IMR-90 (cell line): ENCODE data around the gene NF1. TPM values are rescaled to one million over a fixed set of nuclear protein-coding genes. Genes with fewer than 3 reads are reported as not detected.
"Not testable (repeated sequence)": the region's sequence is repeated elsewhere in the genome, so short reads cannot be mapped to it uniquely, and the experiment has no call there.

Source experiments
- ATAC-seq: fragments of 200-7000 bp; cut with Tn5 transposase; 2 replicates; pipeline ENCODE4 v1.9.1; 2020; ENCODE audit warnings: low read depth, mild to moderate bottlenecking, moderate library complexity
- BruUV-seq: library from RNA; stranded (reverse); fragments of 400-500 nt; replicated peaks from 2 replicates; lab custom pipeline; 2021; lab: Mats Ljungman, UMichigan
- CTCF ChIA-PET: fragments of 300-600 bp; formaldehyde crosslinking; extraction: SDS; loops from one replicate; lab custom pipeline; 2021; ENCODE audit warnings: antibody characterized with exemption; lab: Yijun Ruan, JAX
- POLR2A ChIA-PET: fragments of 300-600 bp; sonication (Branson Sonifier 250); formaldehyde crosslinking; loops from one replicate; lab custom pipeline; 2022; ENCODE audit warnings: antibody characterized with exemption; ENCODE audit not compliant: unreplicated experiment; lab: Charles Lee
- DNase-seq: peaks from one replicate; pipeline ENCODE4 v3.0.0; 2013
- H2AFZ ChIP-seq: replicated peaks from 2 replicates; pipeline ENCODE3; 2013; ENCODE audit warnings: low read length, mild to moderate bottlenecking; ENCODE audit not compliant: poor library complexity
- H2AK5ac ChIP-seq: 2 replicates; pipeline ENCODE4 v1.6.1; 2013; ENCODE audit warnings: low read depth, low read length, inconsistent platforms
- H2AK9ac ChIP-seq: replicated peaks from 2 replicates; pipeline ENCODE3; 2013; ENCODE audit warnings: mild to moderate bottlenecking, low read depth, low read length, moderate library complexity; ENCODE audit not compliant: poor library complexity
- H2BK120ac ChIP-seq: 2 replicates; pipeline ENCODE4 v1.6.1; 2013; ENCODE audit warnings: low read depth, low read length, inconsistent platforms
- H2BK15ac ChIP-seq: 3 replicates; pipeline ENCODE4 v1.6.1; 2013; ENCODE audit warnings: low read depth, low read length, inconsistent platforms
- H2BK20ac ChIP-seq: 2 replicates; pipeline ENCODE4 v1.6.1; 2013; ENCODE audit warnings: low read depth, mild to moderate bottlenecking, inconsistent platforms, low read length, moderate library complexity
- H2BK5ac ChIP-seq: 2 replicates; pipeline ENCODE4 v1.6.1; 2013; ENCODE audit warnings: mild to moderate bottlenecking, low read depth, low read length, inconsistent platforms; ENCODE audit not compliant: poor library complexity, severe bottlenecking
- H3K14ac ChIP-seq: replicated peaks from 2 replicates; pipeline ENCODE4 v1.6.1; 2013; ENCODE audit warnings: low read depth, low read length, inconsistent platforms
- H3K18ac ChIP-seq: 2 replicates; pipeline ENCODE4 v1.6.1; 2013; ENCODE audit warnings: low read depth, low read length, control low read depth
- H3K23ac ChIP-seq: 2 replicates; pipeline ENCODE4 v1.6.1; 2013; ENCODE audit warnings: low read depth, low read length, inconsistent platforms
- H3K27ac ChIP-seq: 2 replicates; pipeline ENCODE4 v1.5.1; 2013; ENCODE audit warnings: mild to moderate bottlenecking, control low read depth, low read length; ENCODE audit not compliant: insufficient read depth
- H3K27me3 ChIP-seq: 2 replicates; pipeline ENCODE4 v1.6.1; 2013; ENCODE audit warnings: low read length; ENCODE audit not compliant: control insufficient read depth, insufficient read depth
- H3K36me3 ChIP-seq: 2 replicates; pipeline ENCODE4 v1.6.1; 2013; ENCODE audit warnings: low read length, mixed read lengths; ENCODE audit not compliant: control insufficient read depth, insufficient read depth
- H3K4ac ChIP-seq: 2 replicates; pipeline ENCODE4 v1.6.1; 2013; ENCODE audit warnings: low read depth, low read length, inconsistent platforms
- H3K4me1 ChIP-seq: 2 replicates; pipeline ENCODE4 v1.6.1; 2013; ENCODE audit warnings: low read length, mixed read lengths; ENCODE audit not compliant: control insufficient read depth, insufficient read depth
- H3K4me2 ChIP-seq: 2 replicates; pipeline ENCODE4 v1.6.1; 2013; ENCODE audit warnings: low read depth, mild to moderate bottlenecking, control low read depth, low read length, moderate library complexity
- H3K4me3 ChIP-seq: 2 replicates; pipeline ENCODE4 v1.5.1; 2013; ENCODE audit warnings: low read depth, mild to moderate bottlenecking, control low read depth, low read length, moderate library complexity; ENCODE audit not compliant: insufficient read depth
- H3K56ac ChIP-seq: 2 replicates; pipeline ENCODE4 v1.6.1; 2013; ENCODE audit warnings: low read length, inconsistent platforms; ENCODE audit not compliant: insufficient read depth; ENCODE audit errors: extremely low read depth
- H3K79me1 ChIP-seq, 2 experiments: 2 replicates each; pipeline ENCODE4 v1.6.1; 2013; ENCODE audit warnings: low read length in 2 of 2, inconsistent platforms in 1 of 2, low read depth in 1 of 2
- H3K9ac ChIP-seq: 2 replicates; pipeline ENCODE4 v1.6.1; 2013; ENCODE audit warnings: low read depth, low read length, control low read depth
- H3K9me1 ChIP-seq: 2 replicates; pipeline ENCODE4 v1.6.1; 2013; ENCODE audit warnings: low read length, inconsistent platforms; ENCODE audit not compliant: insufficient read depth
- H3K9me3 ChIP-seq: 2 replicates; pipeline ENCODE4 v1.6.1; 2013; ENCODE audit warnings: low read length; ENCODE audit not compliant: control insufficient read depth, insufficient read depth
- H4K20me1 ChIP-seq: 2 replicates; pipeline ENCODE4 v1.6.1; 2013; ENCODE audit warnings: low read length, inconsistent platforms; ENCODE audit not compliant: insufficient read depth
- H4K5ac ChIP-seq: 2 replicates; pipeline ENCODE4 v1.6.1; 2013; ENCODE audit warnings: mild to moderate bottlenecking, low read depth, low read length, control low read depth
- H4K8ac ChIP-seq, 2 experiments: 2 replicates each; pipeline ENCODE4 v1.6.1; 2013; ENCODE audit warnings: low read depth in 2 of 2, low read length in 2 of 2, control low read depth in 1 of 2, inconsistent platforms in 1 of 2
- H4K91ac ChIP-seq: 2 replicates; pipeline ENCODE4 v1.6.1; 2013; ENCODE audit warnings: low read depth, low read length, inconsistent platforms; ENCODE audit not compliant: insufficient read depth
- WGBS, 2 experiments: methylation state at CpG; one replicate each; pipeline versions ENCODE4 v1.1.5 to v1.1.7; 2013; ENCODE audit warnings: missing lambda C conversion rate in 2 of 2; ENCODE audit not compliant: insufficient read length in 1 of 2; ENCODE audit errors: extremely low coverage in 2 of 2; 5-methylcytosine and 5-hydroxymethylcytosine counted together
- dilution Hi-C: fragments of 300-500 bp; cut with HindIII; formaldehyde crosslinking; loops from one replicate; pipeline ENCODE4 v1.14.3; 2018; ENCODE audit warnings: low sequenced_read_pairs; ENCODE audit not compliant: unreplicated experiment
- in situ Hi-C: fragments of 300-500 bp; cut with MboI; formaldehyde crosslinking; loops from 3 replicates; pipeline ENCODE4 v1.14.3; 2019; ENCODE audit warnings: low sequenced_read_pairs, inconsistent platforms, mixed read lengths
- intact Hi-C: fragments of 100-400 bp; cut with micrococcal nuclease; formaldehyde crosslinking; loops from 2 replicates; pipeline ENCODE4 v1.10.0; 2022
- polyA plus RNA-seq, 3 experiments: library from polyadenylated mRNA; depleted of rRNA; stranded (reverse); fragments of >200 nt; gene quantifications; 2 replicates each; pipeline ENCODE4 v1.2.3, GENCODE V29; 2012; ENCODE audit warnings: low replicate concordance in 1 of 3
- total RNA-seq: library from RNA; depleted of rRNA; stranded (reverse); fragments of >200 nt; gene quantifications from 2 replicates; pipeline ENCODE4 v1.2.3, GENCODE V29; 2012

NF1 gene
- total and polyA plus RNA-seq, 2 of the 4 experiments (the other 2 are of a cell fraction), result 17.9 to 48.6 TPM

DNA sequence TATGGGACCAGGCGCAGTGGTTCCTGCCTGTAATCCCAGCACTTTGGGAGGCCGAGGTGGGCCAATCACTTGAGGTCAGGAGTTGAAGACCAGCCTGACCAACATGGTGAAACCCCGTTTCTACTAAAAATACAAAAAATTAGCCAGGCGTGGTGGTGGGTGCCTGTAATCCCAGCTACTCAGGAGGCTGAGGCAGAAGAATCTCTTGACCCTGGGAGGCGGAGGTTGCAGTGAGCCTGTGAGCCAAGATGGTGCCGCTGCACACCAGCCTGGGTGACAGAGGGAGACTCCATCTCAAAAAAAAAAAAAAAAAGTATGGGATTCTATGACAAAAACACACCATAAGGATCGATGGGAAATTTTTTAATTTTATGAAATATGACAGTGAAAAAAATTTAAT, 217.4 kb downstream of the NF1 start:
- CTCF ChIA-PET, in situ Hi-C loops, H3K4me1 ChIP-seq, H3K27ac ChIP-seq, H4K8ac ChIP-seq, H3K9me3 ChIP-seq, H2AFZ ChIP-seq, H3K18ac ChIP-seq, H3K14ac ChIP-seq, H4K91ac ChIP-seq, H3K27me3 ChIP-seq, DNase-seq, H4K20me1 ChIP-seq, H3K36me3 ChIP-seq, H3K23ac ChIP-seq, H3K4me3 ChIP-seq, BruUV-seq, H3K56ac ChIP-seq, H2BK120ac ChIP-seq, H3K4ac ChIP-seq, H2AK9ac ChIP-seq, H3K9me1 ChIP-seq, H2BK5ac ChIP-seq, H2BK15ac ChIP-seq, H3K9ac ChIP-seq, H3K4me2 ChIP-seq, H2AK5ac ChIP-seq, H4K5ac ChIP-seq, H2BK20ac ChIP-seq, ATAC-seq, dilution Hi-C loops, intact Hi-C loops: not testable (repeated sequence)
- WGBS, 2 experiments, result 100% methylated on average over 1 of the region's 7 CpGs; no CpG with 5 or more reads in 1 of the 2 experiments
- POLR2A ChIA-PET, result interaction anchor here (0.6 kb wide), 1 partner anchor 13 kb away, joined by 4 read pairs; no protein-coding TSS in a partner anchor
- H3K79me1 ChIP-seq, result peaks cover 11 to 33% of the 10 kb centered on the region in 2 experiments; a peak in 3 of 4 replicates
